Liver (tissue), 9 donors: ENCODE data around the gene PCED1B. TPM values are rescaled to one million over a fixed set of nuclear protein-coding genes. Genes with fewer than 3 reads are reported as not detected.

Experiments used
- DNase-seq: peaks from one replicate; pipeline ENCODE4 v3.0.0-alpha.2; 2017; ENCODE audit warnings: low spot score
- H3K27ac ChIP-seq, 2 donors: one replicate each; pipeline ENCODE4 v1.7.0; 2013; ENCODE audit warnings: inconsistent platforms in 2 of 2, low read length in 2 of 2, control low read depth in 1 of 2, low read depth in 1 of 2, mild to moderate bottlenecking in 1 of 2
- H3K27me3 ChIP-seq, 4 donors: one replicate each; pipeline versions ENCODE4 v1.6.1 to v1.7.0; 2013; ENCODE audit warnings: low read length in 3 of 4, inconsistent platforms in 1 of 4, mild to moderate bottlenecking in 1 of 4, moderate library complexity in 1 of 4; ENCODE audit not compliant: control insufficient read depth in 4 of 4, insufficient read depth in 4 of 4
- H3K36me3 ChIP-seq, 4 donors: one replicate each; pipeline versions ENCODE4 v1.6.1 to v1.7.0; 2013; ENCODE audit warnings: low read length in 3 of 4, mild to moderate bottlenecking in 3 of 4, low read depth in 1 of 4, moderate library complexity in 1 of 4; ENCODE audit not compliant: control insufficient read depth in 4 of 4, insufficient read depth in 3 of 4
- H3K4me1 ChIP-seq, 4 donors: one replicate each; pipeline versions ENCODE4 v1.6.1 to v1.7.0; 2013; ENCODE audit warnings: low read length in 3 of 4, mild to moderate bottlenecking in 3 of 4, moderate library complexity in 1 of 4; ENCODE audit not compliant: control insufficient read depth in 4 of 4, insufficient read depth in 4 of 4
- H3K4me3 ChIP-seq, 3 donors: one replicate each; pipeline versions ENCODE4 v1.6.1 to v1.7.0; 2013; ENCODE audit warnings: low read length in 3 of 3, control low read depth in 1 of 3, low read depth in 1 of 3, mild to moderate bottlenecking in 1 of 3
- H3K9ac ChIP-seq, 2 donors: one replicate each; pipeline ENCODE4 v1.7.0; 2013; ENCODE audit warnings: low read length in 2 of 2, mild to moderate bottlenecking in 2 of 2, moderate library complexity in 2 of 2, control low read depth in 1 of 2, low read depth in 1 of 2
- H3K9me3 ChIP-seq, 4 donors: one replicate each; pipeline versions ENCODE4 v1.6.1 to v1.7.0; 2013; ENCODE audit warnings: low read length in 3 of 4; ENCODE audit not compliant: control insufficient read depth in 4 of 4
- ATF3 ChIP-seq: IDR thresholded peaks from 2 replicates; pipeline ENCODE4 v1.6.1; 2016; ENCODE audit warnings: antibody characterized with exemption
- EGR1 ChIP-seq, 2 donors: IDR thresholded peaks; 2 replicates each; pipeline ENCODE4 v1.6.1; 2016 to 2018; ENCODE audit warnings: antibody characterized with exemption in 2 of 2, low read depth in 2 of 2
- FOXA1 ChIP-seq: IDR thresholded peaks from 2 replicates; pipeline ENCODE4 v1.6.1; 2016; ENCODE audit warnings: antibody characterized with exemption
- FOXA2 ChIP-seq: IDR thresholded peaks from 2 replicates; pipeline ENCODE4 v1.6.1; 2016; ENCODE audit warnings: antibody characterized with exemption
- GABPA ChIP-seq, 2 donors: IDR thresholded peaks in 1 of 2; conservative IDR thresholded peaks in 1 of 2; 2 replicates each; pipeline ENCODE4 v1.6.1; 2016; ENCODE audit warnings: antibody characterized with exemption in 2 of 2, mild to moderate bottlenecking in 1 of 2, moderate library complexity in 1 of 2
- HNF4G ChIP-seq: IDR thresholded peaks from 2 replicates; pipeline ENCODE4 v1.6.1; 2016; ENCODE audit warnings: antibody characterized with exemption
- JUND ChIP-seq, 2 donors: IDR thresholded peaks; 2 replicates each; pipeline ENCODE4 v1.6.1; 2016; ENCODE audit warnings: antibody characterized with exemption in 2 of 2
- NR2F2 ChIP-seq: IDR thresholded peaks from 2 replicates; pipeline ENCODE4 v1.6.1; 2016; ENCODE audit warnings: antibody characterized with exemption
- RAD21 ChIP-seq, 2 donors: IDR thresholded peaks; 2 replicates each; pipeline ENCODE4 v1.6.1; 2016; ENCODE audit warnings: antibody characterized with exemption in 2 of 2, mild to moderate bottlenecking in 2 of 2
- RXRA ChIP-seq, 2 donors: IDR thresholded peaks; 2 replicates each; pipeline ENCODE4 v1.6.1; 2017 to 2018; ENCODE audit warnings: antibody characterized with exemption in 2 of 2, mild to moderate bottlenecking in 1 of 2
- SP1 ChIP-seq: IDR thresholded peaks from 2 replicates; pipeline ENCODE4 v1.6.1; 2018; ENCODE audit warnings: antibody characterized with exemption, mild to moderate bottlenecking
- TAF1 ChIP-seq: conservative IDR thresholded peaks from 2 replicates; pipeline ENCODE4 v1.6.1; 2016; ENCODE audit warnings: antibody characterized with exemption, mild to moderate bottlenecking
- YY1 ChIP-seq: IDR thresholded peaks from 2 replicates; pipeline ENCODE4 v1.6.1; 2016; ENCODE audit warnings: antibody characterized with exemption, mild to moderate bottlenecking
- WGBS: extraction: QIAGEN DNeasy Blood & Tissue Kit; methylation state at CpG from one replicate; pipeline ENCODE4 v1.1.7; 2013; 5-methylcytosine and 5-hydroxymethylcytosine counted together
- polyA plus RNA-seq, 2 donors: library from polyadenylated mRNA; stranded (reverse) in 1 of 2; unstranded in 1 of 2; fragments of 200-250 nt in 1 of 2; fragments of >200 nt in 1 of 2; fragmentation: Nextera tagmentation in 1 of 2; extraction: Ambion mirVana in 1 of 2; gene quantifications; one replicate each; pipeline versions ENCODE4 v1.2.1 to v1.2.3, GENCODE V29; 2013 to 2015
- total RNA-seq, 2 donors: library from RNA; depleted of rRNA; stranded (reverse); fragments of >200 nt; gene quantifications; one replicate each; pipeline ENCODE4 v1.2.3, GENCODE V29; 2014
- TF ChIP-seq, protein P1 (sequence below): IDR thresholded peaks from 2 replicates; pipeline ENCODE4 v1.6.1; 2016; ENCODE audit warnings: antibody characterized with exemption
- TF ChIP-seq, protein P2 (sequence below): fragments of 150-350 bp; IDR thresholded peaks from 2 replicates; pipeline ENCODE4 v1.5.1; 2017; ENCODE audit warnings: improper control_type of control experiment, low read depth, low read length; ENCODE audit not compliant: missing input control
- TF ChIP-seq, protein P3 (sequence below): IDR thresholded peaks from 2 replicates; pipeline ENCODE4 v1.6.1; 2016; ENCODE audit warnings: antibody characterized with exemption
- TF ChIP-seq, protein P4 (sequence below): IDR thresholded peaks from 2 replicates; pipeline ENCODE4 v1.6.1; 2016; ENCODE audit warnings: antibody characterized with exemption, mild to moderate bottlenecking
- donor health status: healthy.
- donor health status: healthy.
- donor health status: healthy.
- donor health status: healthy.
- donor health status: healthy.

The PCED1B gene
- total and polyA plus RNA-seq, 4 donors = 0.51 to 1.8 (median 1.1) TPM

- H3K4me1 ChIP-seq = peaks cover 0 to 6% (median 0%) of the 10 kb centered on the region in 4 donors
- no peak for DNase-seq
- no peak overlapping the region for H3K27ac ChIP-seq
- H3K9ac ChIP-seq = peak overlapping the region in 1 of 2 donors; percentile 36
- H3K36me3 ChIP-seq = no peaks in the 10 kb centered on the region
- H3K9me3 ChIP-seq = no peaks in the 10 kb centered on the region
- H3K27me3 ChIP-seq = no peaks in the 10 kb centered on the region
- TF ChIP-seq JUND (IDR thresholded peaks at IDR 0.05) (no peak), TAF1 (no peak), GABPA (IDR thresholded peaks at IDR 0.05 in 1 of 2, conservative IDR thresholded peaks at IDR 0.05 in 1 of 2) (no peak), RAD21 (IDR thresholded peaks at IDR 0.05) (no peak), FOXA2 (no peak), YY1 (no peak), ATF3 (no peak), HNF4G (no peak), NR2F2 (no peak)
- TF ChIP-seq, protein P1, sequence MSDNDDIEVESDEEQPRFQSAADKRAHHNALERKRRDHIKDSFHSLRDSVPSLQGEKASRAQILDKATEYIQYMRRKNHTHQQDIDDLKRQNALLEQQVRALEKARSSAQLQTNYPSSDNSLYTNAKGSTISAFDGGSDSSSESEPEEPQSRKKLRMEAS = no peak
- TF ChIP-seq, protein P2, sequence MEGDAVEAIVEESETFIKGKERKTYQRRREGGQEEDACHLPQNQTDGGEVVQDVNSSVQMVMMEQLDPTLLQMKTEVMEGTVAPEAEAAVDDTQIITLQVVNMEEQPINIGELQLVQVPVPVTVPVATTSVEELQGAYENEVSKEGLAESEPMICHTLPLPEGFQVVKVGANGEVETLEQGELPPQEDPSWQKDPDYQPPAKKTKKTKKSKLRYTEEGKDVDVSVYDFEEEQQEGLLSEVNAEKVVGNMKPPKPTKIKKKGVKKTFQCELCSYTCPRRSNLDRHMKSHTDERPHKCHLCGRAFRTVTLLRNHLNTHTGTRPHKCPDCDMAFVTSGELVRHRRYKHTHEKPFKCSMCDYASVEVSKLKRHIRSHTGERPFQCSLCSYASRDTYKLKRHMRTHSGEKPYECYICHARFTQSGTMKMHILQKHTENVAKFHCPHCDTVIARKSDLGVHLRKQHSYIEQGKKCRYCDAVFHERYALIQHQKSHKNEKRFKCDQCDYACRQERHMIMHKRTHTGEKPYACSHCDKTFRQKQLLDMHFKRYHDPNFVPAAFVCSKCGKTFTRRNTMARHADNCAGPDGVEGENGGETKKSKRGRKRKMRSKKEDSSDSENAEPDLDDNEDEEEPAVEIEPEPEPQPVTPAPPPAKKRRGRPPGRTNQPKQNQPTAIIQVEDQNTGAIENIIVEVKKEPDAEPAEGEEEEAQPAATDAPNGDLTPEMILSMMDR = no peak
- TF ChIP-seq, protein P3, sequence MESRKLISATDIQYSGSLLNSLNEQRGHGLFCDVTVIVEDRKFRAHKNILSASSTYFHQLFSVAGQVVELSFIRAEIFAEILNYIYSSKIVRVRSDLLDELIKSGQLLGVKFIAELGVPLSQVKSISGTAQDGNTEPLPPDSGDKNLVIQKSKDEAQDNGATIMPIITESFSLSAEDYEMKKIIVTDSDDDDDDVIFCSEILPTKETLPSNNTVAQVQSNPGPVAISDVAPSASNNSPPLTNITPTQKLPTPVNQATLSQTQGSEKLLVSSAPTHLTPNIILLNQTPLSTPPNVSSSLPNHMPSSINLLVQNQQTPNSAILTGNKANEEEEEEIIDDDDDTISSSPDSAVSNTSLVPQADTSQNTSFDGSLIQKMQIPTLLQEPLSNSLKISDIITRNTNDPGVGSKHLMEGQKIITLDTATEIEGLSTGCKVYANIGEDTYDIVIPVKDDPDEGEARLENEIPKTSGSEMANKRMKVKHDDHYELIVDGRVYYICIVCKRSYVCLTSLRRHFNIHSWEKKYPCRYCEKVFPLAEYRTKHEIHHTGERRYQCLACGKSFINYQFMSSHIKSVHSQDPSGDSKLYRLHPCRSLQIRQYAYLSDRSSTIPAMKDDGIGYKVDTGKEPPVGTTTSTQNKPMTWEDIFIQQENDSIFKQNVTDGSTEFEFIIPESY = no peak
- H3K4me3 ChIP-seq = no peak overlapping the region
- 80% methylated on average over 3 of the region's 3 CpGs for WGBS
These were observed 134.7 kb downstream of the PCED1B start for GRCh38 chr12:47214001-47214619.

- Histone ChIP-seq H3K27ac (no peak overlapping the region), H3K27me3 (no peaks in the 10 kb centered on the region), H3K9ac (no peak overlapping the region), H3K4me3 (no peak overlapping the region), H3K9me3 (no peaks in the 10 kb centered on the region), H3K4me1 (peaks cover 0 to 6% (median 0%) of the 10 kb centered on the region in 4 donors), H3K36me3 (no peaks in the 10 kb centered on the region)
- 92% methylated on average over 7 of the region's 7 CpGs for WGBS
- no peak for DNase-seq
- TF ChIP-seq, protein P1 = no peak
- TF ChIP-seq JUND (IDR thresholded peaks at IDR 0.05) (no peak), FOXA1 (no peak), FOXA2 (no peak), SP1 (no peak), ATF3 (no peak), YY1 (no peak), TAF1 (no peak), GABPA (IDR thresholded peaks at IDR 0.05 in 1 of 2, conservative IDR thresholded peaks at IDR 0.05 in 1 of 2) (no peak), RXRA (IDR thresholded peaks at IDR 0.05) (no peak), HNF4G (no peak), EGR1 (IDR thresholded peaks at IDR 0.05; ENCODE audit: low read depth in 2 of 2) (no peak), RAD21 (IDR thresholded peaks at IDR 0.05) (no peak), NR2F2 (no peak)
- TF ChIP-seq, protein P3 = no peak
- TF ChIP-seq, protein P4, sequence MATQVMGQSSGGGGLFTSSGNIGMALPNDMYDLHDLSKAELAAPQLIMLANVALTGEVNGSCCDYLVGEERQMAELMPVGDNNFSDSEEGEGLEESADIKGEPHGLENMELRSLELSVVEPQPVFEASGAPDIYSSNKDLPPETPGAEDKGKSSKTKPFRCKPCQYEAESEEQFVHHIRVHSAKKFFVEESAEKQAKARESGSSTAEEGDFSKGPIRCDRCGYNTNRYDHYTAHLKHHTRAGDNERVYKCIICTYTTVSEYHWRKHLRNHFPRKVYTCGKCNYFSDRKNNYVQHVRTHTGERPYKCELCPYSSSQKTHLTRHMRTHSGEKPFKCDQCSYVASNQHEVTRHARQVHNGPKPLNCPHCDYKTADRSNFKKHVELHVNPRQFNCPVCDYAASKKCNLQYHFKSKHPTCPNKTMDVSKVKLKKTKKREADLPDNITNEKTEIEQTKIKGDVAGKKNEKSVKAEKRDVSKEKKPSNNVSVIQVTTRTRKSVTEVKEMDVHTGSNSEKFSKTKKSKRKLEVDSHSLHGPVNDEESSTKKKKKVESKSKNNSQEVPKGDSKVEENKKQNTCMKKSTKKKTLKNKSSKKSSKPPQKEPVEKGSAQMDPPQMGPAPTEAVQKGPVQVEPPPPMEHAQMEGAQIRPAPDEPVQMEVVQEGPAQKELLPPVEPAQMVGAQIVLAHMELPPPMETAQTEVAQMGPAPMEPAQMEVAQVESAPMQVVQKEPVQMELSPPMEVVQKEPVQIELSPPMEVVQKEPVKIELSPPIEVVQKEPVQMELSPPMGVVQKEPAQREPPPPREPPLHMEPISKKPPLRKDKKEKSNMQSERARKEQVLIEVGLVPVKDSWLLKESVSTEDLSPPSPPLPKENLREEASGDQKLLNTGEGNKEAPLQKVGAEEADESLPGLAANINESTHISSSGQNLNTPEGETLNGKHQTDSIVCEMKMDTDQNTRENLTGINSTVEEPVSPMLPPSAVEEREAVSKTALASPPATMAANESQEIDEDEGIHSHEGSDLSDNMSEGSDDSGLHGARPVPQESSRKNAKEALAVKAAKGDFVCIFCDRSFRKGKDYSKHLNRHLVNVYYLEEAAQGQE = no peak
- TF ChIP-seq, protein P2 = no peak
These were observed 135.3 kb downstream of the PCED1B start for GRCh38 chr12:47214771-47215170.
